Type B pancreatic cell (in vitro differentiated cells): Measurements from ENCODE around the gene KIF26A. TPM values are rescaled to one million over a fixed set of nuclear protein-coding genes. Genes with fewer than 3 reads are reported as not detected.

Source experiments
- DNase-seq: peaks from one replicate; pipeline ENCODE4 v3.0.0; 2021; ENCODE audit warnings: mixed read lengths; ENCODE audit not compliant: unreplicated experiment; ENCODE audit errors: extremely low spot score
- H3K27ac Mint-ChIP-seq: 2 replicates; pipeline ENCODE4 v1.8.0; 2021; ENCODE audit warnings: mild to moderate bottlenecking, mixed read lengths
- H3K27me3 Mint-ChIP-seq: 2 replicates; pipeline ENCODE4 v1.8.0; 2021; ENCODE audit warnings: mixed read lengths
- H3K36me3 Mint-ChIP-seq: 2 replicates; pipeline ENCODE4 v1.8.0; 2021; ENCODE audit warnings: mixed read lengths
- H3K4me1 Mint-ChIP-seq: one replicate; pipeline ENCODE4 v1.8.0; 2021; ENCODE audit warnings: mixed read lengths; ENCODE audit not compliant: unreplicated experiment
- H3K4me3 Mint-ChIP-seq: 2 replicates; pipeline ENCODE4 v1.8.0; 2021; ENCODE audit warnings: mild to moderate bottlenecking, mixed read lengths
- H3K9me3 Mint-ChIP-seq: 2 replicates; pipeline ENCODE4 v1.8.0; 2021; ENCODE audit warnings: mixed read lengths
- total RNA-seq: library from RNA; stranded (reverse); gene quantifications from 2 replicates; pipeline ENCODE4 v1.2.1, GENCODE V29; 2021; ENCODE audit warnings: low replicate concordance
- TF ChIP-seq, protein P1 (sequence below): fragments of 200-600 bp; sonication (generic); conservative IDR thresholded peaks from 2 replicates; pipeline ENCODE4 v1.5.0; 2021; ENCODE audit warnings: antibody characterized with exemption, mild to moderate bottlenecking

The KIF26A gene
- total RNA-seq, 1 donor from 2014 or later = 23.4 TPM

DNA sequence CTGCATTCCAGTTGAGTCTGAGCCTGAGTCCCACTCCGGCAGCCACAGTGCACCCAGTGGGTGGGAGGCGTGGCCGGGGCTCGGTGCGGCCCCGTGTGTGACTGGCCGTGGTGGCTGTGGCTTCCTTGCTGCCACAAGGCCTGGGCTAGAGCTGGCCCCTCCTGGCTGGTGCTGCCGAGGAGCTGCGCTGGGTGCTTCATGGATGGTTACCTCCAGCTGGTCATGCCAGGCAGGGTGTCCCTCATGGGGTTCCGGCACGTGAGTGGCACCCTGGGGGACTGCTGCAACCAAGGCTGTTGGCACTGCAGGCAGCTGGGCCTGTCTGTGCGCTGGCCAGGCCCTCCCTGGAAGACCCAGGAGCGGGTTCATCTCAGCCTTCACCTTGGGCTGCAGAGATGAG, 62.7 kb downstream of the KIF26A start:
- Mint-ChIP-seq H3K4me3 (no peak overlapping the region), H3K27ac (no peak overlapping the region), H3K4me1 (peaks cover 2% of the 10 kb centered on the region), H3K9me3 (no peaks in the 10 kb centered on the region), H3K27me3 (peaks cover 2% of the 10 kb centered on the region), H3K36me3 (no peaks in the 10 kb centered on the region)
- TF ChIP-seq, protein P1, sequence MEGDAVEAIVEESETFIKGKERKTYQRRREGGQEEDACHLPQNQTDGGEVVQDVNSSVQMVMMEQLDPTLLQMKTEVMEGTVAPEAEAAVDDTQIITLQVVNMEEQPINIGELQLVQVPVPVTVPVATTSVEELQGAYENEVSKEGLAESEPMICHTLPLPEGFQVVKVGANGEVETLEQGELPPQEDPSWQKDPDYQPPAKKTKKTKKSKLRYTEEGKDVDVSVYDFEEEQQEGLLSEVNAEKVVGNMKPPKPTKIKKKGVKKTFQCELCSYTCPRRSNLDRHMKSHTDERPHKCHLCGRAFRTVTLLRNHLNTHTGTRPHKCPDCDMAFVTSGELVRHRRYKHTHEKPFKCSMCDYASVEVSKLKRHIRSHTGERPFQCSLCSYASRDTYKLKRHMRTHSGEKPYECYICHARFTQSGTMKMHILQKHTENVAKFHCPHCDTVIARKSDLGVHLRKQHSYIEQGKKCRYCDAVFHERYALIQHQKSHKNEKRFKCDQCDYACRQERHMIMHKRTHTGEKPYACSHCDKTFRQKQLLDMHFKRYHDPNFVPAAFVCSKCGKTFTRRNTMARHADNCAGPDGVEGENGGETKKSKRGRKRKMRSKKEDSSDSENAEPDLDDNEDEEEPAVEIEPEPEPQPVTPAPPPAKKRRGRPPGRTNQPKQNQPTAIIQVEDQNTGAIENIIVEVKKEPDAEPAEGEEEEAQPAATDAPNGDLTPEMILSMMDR = no peak
- DNase-seq = no peak

DNA sequence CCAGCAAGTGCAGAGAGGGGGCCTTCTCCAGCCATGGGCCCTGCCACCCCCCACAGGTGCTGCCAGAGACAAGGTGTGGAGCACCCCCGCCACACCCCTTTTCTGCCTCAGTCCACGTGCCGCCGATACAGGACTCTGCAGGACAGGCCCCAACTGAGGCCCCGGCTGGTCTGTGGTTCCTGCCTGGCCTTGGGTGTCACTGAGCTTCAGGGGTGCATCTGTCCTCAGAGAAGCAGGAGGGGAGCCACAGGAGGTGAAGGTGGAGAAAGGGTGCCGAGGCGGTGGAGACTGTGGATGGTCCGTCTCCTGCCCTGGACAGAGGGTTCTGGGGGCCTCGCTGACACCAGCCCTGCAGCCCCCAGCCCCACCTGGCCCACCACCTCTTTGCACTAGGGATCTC, 63.1 kb downstream of the KIF26A start:
- no peak overlapping the region for H3K4me3 Mint-ChIP-seq
- H3K9me3 Mint-ChIP-seq = no peaks in the 10 kb centered on the region
- TF ChIP-seq, protein P1 = no peak
- peaks cover 2% of the 10 kb centered on the region for H3K4me1 Mint-ChIP-seq
- peaks cover under 1% of the 10 kb centered on the region for H3K27me3 Mint-ChIP-seq
- H3K36me3 Mint-ChIP-seq = no peaks in the 10 kb centered on the region
- no peak overlapping the region for H3K27ac Mint-ChIP-seq
- no peak for DNase-seq

DNA sequence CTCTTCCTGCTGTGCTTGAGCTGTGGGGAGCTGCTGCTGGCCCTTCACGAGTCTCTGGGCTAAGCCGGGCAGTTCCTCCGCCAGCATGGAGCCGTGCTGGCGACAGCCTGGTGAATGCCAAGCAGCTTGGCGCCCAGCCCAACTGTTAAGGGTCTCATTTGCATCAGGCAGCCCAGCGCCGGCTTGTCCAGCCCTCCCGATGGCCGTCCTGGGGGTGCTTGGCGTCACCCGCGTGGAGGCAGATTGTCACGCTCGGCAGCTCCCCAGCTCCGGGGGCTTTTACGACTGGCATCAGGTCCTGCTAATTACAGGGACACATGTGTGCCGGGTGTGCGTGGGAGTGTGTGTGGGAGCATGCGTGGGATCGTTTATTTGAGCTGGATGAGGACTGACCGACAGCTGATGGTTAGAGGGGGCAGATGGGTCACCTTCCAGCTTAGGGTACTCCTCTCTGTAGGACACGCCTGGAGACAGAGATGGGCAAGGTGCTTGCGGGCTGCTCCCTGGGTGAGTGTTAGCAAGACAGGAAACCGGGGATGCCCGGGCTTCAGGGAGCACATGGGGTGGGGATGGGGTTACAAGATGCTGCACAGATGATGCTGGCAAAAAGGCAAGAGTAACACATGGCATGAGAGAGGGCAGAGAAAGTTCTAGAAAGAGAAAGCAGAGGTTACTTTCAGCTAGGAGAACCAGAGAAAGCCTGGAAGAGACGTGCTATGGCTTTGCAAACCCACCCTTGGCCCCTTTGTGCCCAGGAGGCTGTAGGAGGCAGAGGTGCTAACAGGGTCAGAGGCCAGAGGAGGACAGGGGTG, 64.1 kb downstream of the KIF26A start:
- H3K4me3 Mint-ChIP-seq = no peak overlapping the region
- H3K9me3 Mint-ChIP-seq = no peaks in the 10 kb centered on the region
- H3K4me1 Mint-ChIP-seq = peaks cover 5% of the 10 kb centered on the region
- no peak overlapping the region for H3K27ac Mint-ChIP-seq
- H3K36me3 Mint-ChIP-seq = no peaks in the 10 kb centered on the region
- DNase-seq = no peak
- H3K27me3 Mint-ChIP-seq = peaks cover 3% of the 10 kb centered on the region
- TF ChIP-seq, protein P1 = no peak

DNA sequence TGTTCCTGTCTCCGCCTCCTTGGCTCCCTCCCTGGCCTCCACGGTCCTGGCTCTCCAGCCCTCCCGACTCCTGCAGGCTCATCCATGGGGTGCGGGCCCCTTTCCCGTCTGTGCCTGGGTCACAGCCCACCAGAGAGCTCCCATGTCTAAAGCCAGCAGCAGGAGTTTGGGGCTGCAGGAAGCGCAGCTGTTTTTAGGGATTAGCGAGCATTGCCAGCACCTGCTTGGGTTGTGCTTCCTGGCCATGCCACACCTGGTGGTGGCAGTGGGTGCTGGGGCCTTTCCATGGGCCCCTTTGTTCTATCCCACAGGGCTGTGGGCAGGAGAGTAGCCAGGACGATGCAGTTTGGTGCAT, 64.7 kb downstream of the KIF26A start:
- Mint-ChIP-seq H3K27me3 (peaks cover 3% of the 10 kb centered on the region), H3K9me3 (no peaks in the 10 kb centered on the region), H3K36me3 (no peaks in the 10 kb centered on the region), H3K27ac (no peak overlapping the region), H3K4me3 (no peak overlapping the region), H3K4me1 (peaks cover 5% of the 10 kb centered on the region)
- no peak for DNase-seq
- TF ChIP-seq, protein P1 = no peak

DNA sequence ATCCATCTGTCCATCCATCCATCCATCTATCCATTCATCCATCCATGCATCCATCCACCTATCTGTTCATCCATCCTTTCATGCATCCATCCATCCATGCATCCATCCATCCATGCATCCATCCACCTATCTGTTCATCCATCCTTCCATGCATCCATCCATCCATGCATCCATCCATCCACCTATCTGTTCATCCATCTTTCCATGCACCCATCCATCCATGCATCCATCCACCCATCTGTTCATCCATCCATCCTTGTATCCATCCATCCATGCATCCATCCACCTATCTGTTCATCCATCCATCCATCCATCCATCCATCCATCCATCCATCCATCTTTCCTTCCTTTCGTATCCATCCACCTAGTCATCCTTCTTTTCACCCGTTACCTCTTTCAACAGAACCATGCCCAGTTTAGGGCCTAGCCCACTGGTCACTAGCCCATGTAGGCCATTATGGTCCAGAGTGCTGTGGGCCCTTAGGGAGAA, 66.3 kb downstream of the KIF26A start:
- Mint-ChIP-seq H3K27me3 (peaks cover 3% of the 10 kb centered on the region), H3K27ac (no peak overlapping the region), H3K4me1 (peaks cover 5% of the 10 kb centered on the region), H3K36me3 (no peaks in the 10 kb centered on the region), H3K9me3 (no peaks in the 10 kb centered on the region), H3K4me3 (no peak overlapping the region)
- DNase-seq = no peak
- TF ChIP-seq, protein P1 = no peak
